NB4 (cell line): ENCODE results near the gene RBM10.

Source experiments
- CTCF ChIP-seq: IDR thresholded peaks from one replicate; pipeline ENCODE4 v1.5.1; 2012; ENCODE audit warnings: low read depth, low read length
- MAX ChIP-seq: IDR thresholded peaks from 2 replicates; pipeline ENCODE4 v1.6.1; 2011; ENCODE audit warnings: low read depth, low read length
- MYC ChIP-seq: IDR thresholded peaks from 2 replicates; pipeline ENCODE4 v1.6.1; 2011; ENCODE audit warnings: low read depth, low read length
- POLR2A ChIP-seq: IDR thresholded peaks from 2 replicates; pipeline ENCODE4 v1.6.1; 2011; ENCODE audit warnings: mild to moderate bottlenecking; ENCODE audit not compliant: insufficient read length; ENCODE audit errors: extremely low read depth

- peak; percentile 60 for TF ChIP-seq POLR2A
- TF ChIP-seq CTCF: no peak
- TF ChIP-seq MAX: 0 out of 2 replicates have a peak, but pooled peaks have one; percentile 47
- peak; percentile 68; the same call in 1 of the 2 replicates for TF ChIP-seq MYC
Observed at GRCh38 chrX:47129157-47129898, 15.7 kb upstream of the RBM10 start.
